H1 (cell line): ENCODE results near the gene OSBP2. TPM values are rescaled to one million over a fixed set of nuclear protein-coding genes. Genes with fewer than 3 reads are reported as not detected.

Experiments
- CTCF ChIA-PET: fragments of 300-600 bp; sonication (Branson Sonifier 250); formaldehyde crosslinking; loops from one replicate; lab custom pipeline; 2021; ENCODE audit not compliant: partially characterized antibody; lab: Charles Lee
- POLR2A ChIA-PET: fragments of 300-600 bp; sonication (Branson Sonifier 250); formaldehyde crosslinking; loops from one replicate; lab custom pipeline; 2021; ENCODE audit warnings: inconsistent platforms; ENCODE audit not compliant: partially characterized antibody; lab: Charles Lee
- DNase-seq, 2 experiments: peaks; one replicate each; pipeline versions ENCODE4 v3.0.0 to v3.0.0-alpha.2; 2010 to 2022; ENCODE audit warnings: low spot score in 2 of 2, low read depth in 1 of 2, mixed read lengths in 1 of 2
- FAIRE-seq: peaks from 2 replicates; lab custom pipeline; 2011; peaks lifted over from hg19 to GRCh38; lab: Jason Lieb, UNC
- H2AFZ ChIP-seq: 2 replicates; pipeline ENCODE4 v1.8.1; 2012; ENCODE audit warnings: low read length, inconsistent platforms
- H2AK5ac ChIP-seq: 2 replicates; pipeline ENCODE4 v1.6.1; 2013; ENCODE audit warnings: low read depth, low read length
- H2BK120ac ChIP-seq: replicated peaks from 2 replicates; pipeline ENCODE3; 2013; ENCODE audit warnings: low read depth, low read length, inconsistent platforms
- H2BK12ac ChIP-seq: 2 replicates; pipeline ENCODE4 v1.6.1; 2013; ENCODE audit warnings: low read depth, low read length
- H2BK15ac ChIP-seq: 2 replicates; pipeline ENCODE4 v1.6.1; 2013; ENCODE audit warnings: low read length
- H2BK20ac ChIP-seq: 2 replicates; pipeline ENCODE4 v1.6.1; 2013; ENCODE audit warnings: low read length
- H2BK5ac ChIP-seq: 2 replicates; pipeline ENCODE4 v1.6.1; 2013; ENCODE audit warnings: low read depth, low read length
- H3K14ac ChIP-seq: 2 replicates; pipeline ENCODE4 v1.6.1; 2013; ENCODE audit warnings: inconsistent platforms; ENCODE audit not compliant: insufficient read length
- H3K18ac ChIP-seq: 2 replicates; pipeline ENCODE4 v1.6.1; 2013; ENCODE audit warnings: low read length; ENCODE audit errors: extremely low read depth
- H3K23ac ChIP-seq: 2 replicates; pipeline ENCODE4 v1.6.1; 2013; ENCODE audit warnings: inconsistent platforms; ENCODE audit not compliant: insufficient read length
- H3K23me2 ChIP-seq: 2 replicates; pipeline ENCODE4 v1.6.1; 2013; ENCODE audit warnings: low read depth, low read length
- H3K27ac ChIP-seq: 2 replicates; pipeline ENCODE4 v1.6.1; 2011; ENCODE audit warnings: low read depth, low read length, inconsistent platforms
- H3K27me3 ChIP-seq, 4 experiments: replicated peaks in 1 of 4; 1 replicate in 1 of 4; 2 replicates in 3 of 4; pipeline versions ENCODE4 v1.6.1 to v1.8.1; 2011 to 2013; ENCODE audit warnings: low read length in 3 of 4, mild to moderate bottlenecking in 3 of 4, inconsistent platforms in 2 of 4, mixed read lengths in 2 of 4, moderate library complexity in 1 of 4; ENCODE audit not compliant: control insufficient read depth in 3 of 4, insufficient read depth in 3 of 4; ENCODE audit errors: extremely low read depth in 1 of 4
- H3K36me3 ChIP-seq, 4 experiments: 2 replicates each; pipeline versions ENCODE4 v1.6.1 to v1.8.1; 2011 to 2013; ENCODE audit warnings: mild to moderate bottlenecking in 4 of 4, low read length in 3 of 4, moderate library complexity in 2 of 4, control low read depth in 1 of 4, inconsistent platforms in 1 of 4; ENCODE audit not compliant: insufficient read depth in 4 of 4, control insufficient read depth in 2 of 4
- H3K4ac ChIP-seq: replicated peaks from 2 replicates; pipeline ENCODE3; 2013; ENCODE audit warnings: low read length, low read depth, mixed read lengths, inconsistent platforms; ENCODE audit not compliant: insufficient read length
- H3K4me1 ChIP-seq, 4 experiments: replicated peaks in 1 of 4; 1 replicate in 1 of 4; 2 replicates in 3 of 4; pipeline versions ENCODE4 v1.6.1 to v1.8.1; 2011 to 2013; ENCODE audit warnings: low read length in 3 of 4, inconsistent platforms in 2 of 4, mixed read lengths in 1 of 4; ENCODE audit not compliant: insufficient read depth in 4 of 4, control insufficient read depth in 3 of 4
- H3K4me2 ChIP-seq, 2 experiments: 2 replicates each; pipeline versions ENCODE4 v1.6.1 to v1.8.1; 2011 to 2013; ENCODE audit warnings: low read depth in 2 of 2, low read length in 2 of 2, control low read depth in 1 of 2, inconsistent platforms in 1 of 2, mild to moderate bottlenecking in 1 of 2; ENCODE audit not compliant: insufficient read depth in 1 of 2
- H3K4me3 ChIP-seq, 4 experiments: fragments of 200-600, 300-600 bp in 1 of 4; sonication (generic), shearing (Covaris generic), sonication (Bioruptor Twin) in 1 of 4; 2 replicates each; pipeline versions ENCODE4 v1.5.1 to v1.8.1; 2011 to 2016; ENCODE audit warnings: low read length in 4 of 4, low read depth in 3 of 4, control low read depth in 2 of 4, inconsistent platforms in 2 of 4, mild to moderate bottlenecking in 2 of 4, mixed read lengths in 1 of 4, moderate library complexity in 1 of 4; ENCODE audit not compliant: insufficient read depth in 2 of 4; ENCODE audit errors: extremely low read depth in 1 of 4
- H3K56ac ChIP-seq: replicated peaks from 2 replicates; pipeline ENCODE3; 2013; ENCODE audit warnings: low read depth, mild to moderate bottlenecking, mixed read lengths, low read length, inconsistent platforms; ENCODE audit not compliant: insufficient read length
- H3K79me1 ChIP-seq: 2 replicates; pipeline ENCODE4 v1.6.1; 2013; ENCODE audit warnings: low read depth, low read length, control low read depth
- H3K79me2 ChIP-seq, 2 experiments: 2 replicates each; pipeline versions ENCODE4 v1.6.1 to v1.8.1; 2012 to 2013; ENCODE audit warnings: low read length in 2 of 2, mild to moderate bottlenecking in 2 of 2, inconsistent platforms in 1 of 2; ENCODE audit not compliant: insufficient read depth in 2 of 2, control insufficient read depth in 1 of 2
- H3K9ac ChIP-seq, 4 experiments: replicated peaks in 1 of 4; 1 replicate in 1 of 4; 2 replicates in 3 of 4; pipeline versions ENCODE4 v1.6.1 to v1.8.1; 2011 to 2013; ENCODE audit warnings: low read depth in 3 of 4, low read length in 3 of 4, control low read depth in 2 of 4, mild to moderate bottlenecking in 2 of 4, moderate library complexity in 2 of 4, inconsistent platforms in 1 of 4; ENCODE audit errors: extremely low read depth in 1 of 4
- H3K9me3 ChIP-seq, 2 experiments: 2 replicates each; pipeline versions ENCODE4 v1.6.1 to v1.8.1; 2012 to 2013; ENCODE audit warnings: mild to moderate bottlenecking in 2 of 2, moderate library complexity in 2 of 2, control low read depth in 1 of 2, inconsistent platforms in 1 of 2, low read depth in 1 of 2, low read length in 1 of 2, mixed read lengths in 1 of 2; ENCODE audit not compliant: insufficient read depth in 2 of 2
- H4K20me1 ChIP-seq, 2 experiments: replicated peaks in 1 of 2; 2 replicates each; pipeline versions ENCODE3 to v1.8.1; 2011 to 2013; ENCODE audit warnings: inconsistent platforms in 2 of 2, low read length in 2 of 2, mild to moderate bottlenecking in 1 of 2; ENCODE audit not compliant: insufficient read depth in 2 of 2, control insufficient read depth in 1 of 2
- H4K5ac ChIP-seq: 2 replicates; pipeline ENCODE4 v1.6.1; 2013; ENCODE audit warnings: low read length, low read depth, mixed read lengths, inconsistent platforms; ENCODE audit not compliant: insufficient read length
- H4K8ac ChIP-seq: 2 replicates; pipeline ENCODE4 v1.8.0; 2013; ENCODE audit warnings: mild to moderate bottlenecking, moderate library complexity, low read length, inconsistent platforms; ENCODE audit not compliant: insufficient read depth; ENCODE audit errors: extremely low read depth
- H4K91ac ChIP-seq: replicated peaks from 2 replicates; pipeline ENCODE3; 2013; ENCODE audit warnings: low read length, mixed read lengths, inconsistent platforms; ENCODE audit not compliant: insufficient read length
- CTCF ChIP-seq, 3 experiments: IDR thresholded peaks; 1 replicate in 2 of 3; 2 replicates in 1 of 3; pipeline versions ENCODE4 v1.5.1 to v1.6.1; 2011; ENCODE audit warnings: low read length in 3 of 3, mild to moderate bottlenecking in 3 of 3, inconsistent platforms in 2 of 3, low read depth in 1 of 3, moderate library complexity in 1 of 3; ENCODE audit not compliant: insufficient read depth in 1 of 3; ENCODE audit errors: control extremely low read depth in 1 of 3
- HDAC2 ChIP-seq, 2 experiments: fragments of 300-600 bp in 1 of 2; sonication (generic) in 1 of 2; IDR thresholded peaks; 2 replicates each; pipeline ENCODE4 v1.6.1; 2011 to 2012; ENCODE audit warnings: low read depth in 2 of 2, low read length in 2 of 2, mild to moderate bottlenecking in 2 of 2, moderate library complexity in 2 of 2, borderline replicate concordance in 1 of 2, inconsistent platforms in 1 of 2
- KDM1A ChIP-seq: fragments of 200-600, 300-600 bp; sonication (generic); IDR thresholded peaks from 2 replicates; pipeline ENCODE4 v1.7.1; 2016; ENCODE audit warnings: mild to moderate bottlenecking, low read length, borderline replicate concordance
- SP2 ChIP-seq: IDR thresholded peaks from 2 replicates; pipeline ENCODE4 v1.6.1; 2012; ENCODE audit warnings: mild to moderate bottlenecking, low read length, inconsistent platforms
- WGBS, 2 experiments: shearing (Covaris generic) in 1 of 2; methylation state at CpG; one replicate each; pipeline versions ENCODE4 v1.1.6 to v1.1.7; 2013 to 2015; ENCODE audit warnings: low lambda C conversion rate in 2 of 2, mixed read lengths in 2 of 2, inconsistent platforms in 1 of 2, low coverage in 1 of 2, missing lambda C conversion rate in 1 of 2; ENCODE audit not compliant: insufficient replicate concordance in 2 of 2, insufficient coverage in 1 of 2, insufficient read length in 1 of 2; ENCODE audit errors: extremely low coverage in 1 of 2, missing lambda C conversion rate in 1 of 2; 5-methylcytosine and 5-hydroxymethylcytosine counted together
- polyA plus RNA-seq, 7 experiments: library from polyadenylated mRNA; depleted of rRNA in 3 of 7; stranded (reverse) in 5 of 7; unstranded in 2 of 7; fragments of >200 nt in 5 of 7; fragments of 200-250 nt in 2 of 7; gene quantifications; 1 replicate in 5 of 7; 2 replicates in 1 of 7; 4 replicates in 1 of 7; pipeline versions ENCODE4 v1.2.1 to v1.2.3, GENCODE V29; 2011 to 2013; ENCODE audit warnings: missing spikeins in 2 of 7, mixed read lengths in 2 of 7
- total RNA-seq: library from RNA; stranded (reverse); fragmentation: NEBNext Ultra II Directional; extraction: Animal tissue kit (Norgen Biotek cat#: 25700); gene quantifications from 2 replicates; pipeline ENCODE4 v1.2.1, GENCODE V29; 2021

Gene OSBP2
- total and polyA plus RNA-seq, 2 of the 8 experiments (the other 6 are each of a cell fraction or from before 2014, with no cell fraction given), result 3.4 to 3.7 TPM

- no peak overlapping the region for H3K23ac ChIP-seq
- H3K9me3 ChIP-seq, result no peaks in the 10 kb centered on the region
- FAIRE-seq, result no peak
- no peak overlapping the region for H3K27ac ChIP-seq
- no peaks in the 10 kb centered on the region for H4K20me1 ChIP-seq
- no peak overlapping the region for H2AFZ ChIP-seq
- TF ChIP-seq HDAC2 (IDR thresholded peaks at IDR 0.05; ENCODE audit: borderline replicate concordance in 1 of 2, low read depth in 2 of 2, low read length in 2 of 2) (no peak), CTCF (IDR thresholded peaks at IDR 0.05; ENCODE audit: control extremely low read depth in 1 of 3, insufficient read depth in 1 of 3, low read depth in 1 of 3, low read length in 3 of 3) (no peak), SP2 (no peak), KDM1A (no peak)
- H3K4ac ChIP-seq, result no peak overlapping the region
- no peak overlapping the region for H4K91ac ChIP-seq
- no peaks in the 10 kb centered on the region for H3K79me1 ChIP-seq
- H3K36me3 ChIP-seq, result no peaks in the 10 kb centered on the region
- H2BK5ac ChIP-seq, result no peak overlapping the region
- POLR2A ChIA-PET, result interaction anchor here (0.9 kb wide), 1 partner anchor 88 kb away, joined by 3 read pairs; no protein-coding TSS in a partner anchor
- no peak overlapping the region for H3K14ac ChIP-seq
- H3K18ac ChIP-seq, result no peak overlapping the region
- H2BK12ac ChIP-seq, result no peak overlapping the region
- H3K9ac ChIP-seq, result no peak overlapping the region
- H3K23me2 ChIP-seq, result no peaks in the 10 kb centered on the region
- no peak for DNase-seq
- no peak overlapping the region for H4K5ac ChIP-seq
- H3K79me2 ChIP-seq, result no peaks in the 10 kb centered on the region
- H2BK15ac ChIP-seq, result no peak overlapping the region
- 100% methylated on average over 1 of the region's 1 CpG; no CpG with 5 or more reads in 1 of the 2 experiments for WGBS, 2 experiments
- H3K27me3 ChIP-seq, result no peaks in the 10 kb centered on the region
- CTCF ChIA-PET, result interaction anchor here (0.6 kb wide), 1 partner anchor 377 kb away, joined by 3 read pairs; no protein-coding TSS in a partner anchor
- H3K56ac ChIP-seq, result no peak overlapping the region
- no peak overlapping the region for H4K8ac ChIP-seq
- H3K4me2 ChIP-seq, result no peak overlapping the region
- no peak overlapping the region for H2BK120ac ChIP-seq
- no peak overlapping the region for H3K4me3 ChIP-seq
- no peak overlapping the region for H2BK20ac ChIP-seq
- H3K4me1 ChIP-seq, result no peaks in the 10 kb centered on the region
- H2AK5ac ChIP-seq, result no peak overlapping the region
These were observed 17.4 kb downstream of the OSBP2 start for GRCh38 chr22:30712094-30712493.
